Neutrophil (primary cell): ENCODE measurements around the gene EPHA1.
A peak's percentile ranks its signal among the peaks of the same experiment; 100 is the strongest.

ENCODE experiments used
- H3K27ac ChIP-seq: fragments of 200-600 bp; sonication (generic); 2 replicates; pipeline ENCODE4 v1.5.1; 2016; ENCODE audit warnings: mild to moderate bottlenecking, moderate library complexity
- H3K27me3 ChIP-seq: fragments of 200-600 bp; sonication (generic); 2 replicates; pipeline ENCODE4 v1.6.0; 2016; ENCODE audit warnings: mild to moderate bottlenecking
- H3K36me3 ChIP-seq: fragments of 200-600 bp; sonication (generic); 2 replicates; pipeline ENCODE4 v1.5.1; 2017
- H3K4me1 ChIP-seq, 2 experiments: fragments of 200-600 bp in 1 of 2; sonication (generic) in 1 of 2; 1 replicate in 1 of 2; 2 replicates in 1 of 2; pipeline versions ENCODE4 v1.5.1 to v1.6.1; 2013 to 2016; ENCODE audit warnings: low read depth in 1 of 2, low read length in 1 of 2, mild to moderate bottlenecking in 1 of 2, moderate library complexity in 1 of 2; ENCODE audit not compliant: control insufficient read depth in 1 of 2, insufficient read depth in 1 of 2
- H3K4me3 ChIP-seq, 2 experiments: fragments of 200-600 bp in 1 of 2; sonication (generic) in 1 of 2; 1 replicate in 1 of 2; 2 replicates in 1 of 2; pipeline ENCODE4 v1.5.1; 2013 to 2016; ENCODE audit warnings: low read depth in 1 of 2, low read length in 1 of 2, mild to moderate bottlenecking in 1 of 2, moderate library complexity in 1 of 2
- H3K9me3 ChIP-seq: fragments of 200-600 bp; sonication (generic); 2 replicates; pipeline ENCODE4 v1.5.1; 2016
- CTCF ChIP-seq: fragments of 200-600 bp; sonication (generic); IDR thresholded peaks from 2 replicates; pipeline ENCODE4 v1.5.1; 2016; ENCODE audit warnings: antibody characterized with exemption

EPHA1 gene

DNA sequence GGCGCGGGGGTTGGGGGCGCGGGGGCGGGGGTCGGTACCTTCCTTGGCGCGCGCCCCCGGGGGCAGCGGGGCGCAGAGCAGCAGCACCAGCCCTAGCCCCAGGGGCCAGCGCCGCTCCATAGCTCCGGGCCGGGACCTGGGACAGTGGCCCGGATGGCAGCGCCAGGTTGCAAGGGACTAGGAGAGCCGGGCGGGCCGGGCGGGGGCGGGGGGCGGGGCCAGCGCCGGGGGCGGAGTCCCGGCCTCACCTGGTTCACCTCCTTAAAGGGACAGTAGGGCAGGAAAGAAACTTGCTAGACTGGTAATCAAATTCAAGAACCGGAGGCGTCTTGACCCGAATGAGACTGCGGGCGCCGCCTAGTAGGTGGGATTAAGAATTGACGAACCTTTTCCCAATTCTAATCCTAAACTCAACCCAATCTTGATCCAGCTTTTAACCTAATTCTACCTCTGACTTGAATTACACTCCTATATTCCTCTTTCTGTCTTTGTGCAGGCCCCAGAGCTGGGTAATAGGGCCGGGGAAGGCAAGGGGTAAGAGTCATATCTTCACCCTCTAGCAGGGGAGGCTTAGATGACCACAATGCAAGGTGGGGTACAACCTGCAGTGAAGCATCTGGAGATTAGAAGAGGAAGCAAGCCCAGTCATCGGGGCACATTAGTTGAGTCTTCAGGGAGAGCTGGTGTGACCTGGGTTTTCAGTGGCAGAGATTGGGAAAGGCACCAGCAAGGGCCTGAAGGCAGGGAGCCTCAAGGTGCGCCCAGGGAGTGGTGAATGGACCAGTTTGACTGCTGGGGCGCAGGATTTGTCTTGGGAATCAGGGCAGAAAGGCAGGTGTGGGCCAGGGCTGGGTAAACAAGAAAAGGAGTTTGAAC is at the start of gene EPHA1:
TSS of gene EPHA1 (minus strand) at position 171 of the 876 bp plus-strand sequence. CDS start at position 120, 51 bp downstream.
- peak; percentile 26 for TF ChIP-seq CTCF
- H3K4me3 ChIP-seq: peak within 1 kb of the TSS; percentile 54 to 59
- peaks cover 10% of the 10 kb centered on the region for H3K27me3 ChIP-seq
- H3K4me1 ChIP-seq: peaks cover 51 to 55% of the 10 kb centered on the region in 2 experiments
- no peaks in the 10 kb centered on the region for H3K9me3 ChIP-seq
- H3K27ac ChIP-seq: peak within 1 kb of the TSS; percentile 15
- H3K36me3 ChIP-seq: no peaks in the 10 kb centered on the region

DNA sequence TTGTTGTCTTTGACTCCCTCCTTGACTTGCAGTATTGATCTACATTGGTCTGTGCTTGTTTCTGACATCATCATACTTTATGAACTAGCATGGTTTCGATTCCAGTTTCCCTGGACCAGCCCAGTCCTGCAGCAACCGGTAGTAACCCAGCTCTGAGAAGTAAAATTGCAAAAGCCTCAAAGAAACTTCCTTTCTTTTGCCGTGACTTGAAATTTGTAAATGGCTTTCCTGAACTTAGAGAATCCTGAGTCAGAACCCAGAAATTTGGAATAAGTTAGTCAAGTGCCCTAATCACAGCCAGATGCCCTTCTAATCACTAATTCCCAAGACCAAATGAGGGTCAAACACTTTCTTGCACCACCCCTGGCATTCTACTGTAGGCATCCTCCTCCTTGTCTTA is 49.6 kb upstream of the EPHA1 start:
- Histone ChIP-seq H3K36me3 (no peaks in the 10 kb centered on the region), H3K4me1 (no peaks in the 10 kb centered on the region), H3K27ac (no peak overlapping the region), H3K27me3 (no peaks in the 10 kb centered on the region), H3K9me3 (no peaks in the 10 kb centered on the region), H3K4me3 (no peak overlapping the region)
- TF ChIP-seq CTCF: no peak

DNA sequence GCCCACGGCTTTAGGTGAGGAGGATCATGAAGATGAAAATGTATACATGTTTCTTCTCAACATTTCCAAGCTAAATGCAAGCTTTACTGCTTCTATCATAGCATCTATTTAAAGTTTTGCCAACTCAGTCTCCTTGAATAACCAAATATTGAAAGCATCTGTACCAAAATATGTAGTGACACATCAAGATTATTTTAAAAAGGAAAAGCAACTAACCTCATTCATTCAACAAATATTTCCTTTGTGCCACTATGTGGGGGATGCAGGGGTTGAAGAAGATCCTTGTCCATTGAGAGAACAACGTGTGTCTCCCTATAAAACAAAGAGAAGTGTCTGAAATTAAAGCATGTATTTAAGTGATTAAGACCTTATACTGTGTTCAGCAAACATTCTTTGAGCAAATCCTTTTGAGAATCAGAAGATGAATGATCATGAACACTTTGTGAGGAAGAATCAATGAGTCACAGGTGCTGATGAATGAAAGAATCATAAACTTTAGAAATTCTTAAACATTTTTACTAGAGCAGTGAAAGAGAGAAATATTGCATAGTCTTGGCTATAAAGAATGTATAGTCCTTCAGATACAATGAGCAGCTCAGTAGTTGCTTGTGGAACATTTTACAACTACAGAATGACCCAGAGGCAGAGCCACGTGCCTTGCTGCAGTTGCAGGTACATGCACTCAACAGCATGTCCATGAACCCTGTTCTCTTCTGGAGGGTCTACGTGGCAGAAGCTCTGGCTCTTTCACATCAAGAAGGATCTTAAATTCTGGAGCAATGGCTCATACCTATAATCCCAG is 48.5 kb upstream of the EPHA1 start:
- no peak overlapping the region for H3K27ac ChIP-seq
- H3K4me1 ChIP-seq: no peaks in the 10 kb centered on the region
- H3K27me3 ChIP-seq: no peaks in the 10 kb centered on the region
- H3K4me3 ChIP-seq: no peak overlapping the region
- no peak for TF ChIP-seq CTCF
- H3K36me3 ChIP-seq: no peaks in the 10 kb centered on the region
- no peaks in the 10 kb centered on the region for H3K9me3 ChIP-seq

DNA sequence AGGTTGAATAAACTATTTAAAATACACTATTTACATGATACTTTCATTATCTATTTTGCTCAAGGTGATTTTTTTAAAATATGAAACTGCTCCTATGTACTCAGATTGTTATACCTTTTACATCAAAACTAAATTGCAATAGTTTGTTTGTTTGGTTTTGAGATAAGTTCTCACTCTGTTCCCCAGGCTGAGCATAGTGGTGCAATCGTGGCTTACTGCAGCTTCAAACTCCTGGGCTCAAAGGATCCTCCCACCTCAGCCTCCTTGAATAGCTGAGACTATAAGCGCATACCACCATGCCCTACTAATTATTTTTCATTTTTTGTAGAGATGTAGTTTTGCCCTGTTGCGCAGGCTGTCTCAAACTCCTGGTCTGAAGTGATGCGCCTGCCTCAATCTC is 47.3 kb upstream of the EPHA1 start:
- no peaks in the 10 kb centered on the region for H3K4me1 ChIP-seq
- no peaks in the 10 kb centered on the region for H3K27me3 ChIP-seq
- no peak overlapping the region for H3K27ac ChIP-seq
- H3K9me3 ChIP-seq: no peaks in the 10 kb centered on the region
- no peak for TF ChIP-seq CTCF
- no peaks in the 10 kb centered on the region for H3K36me3 ChIP-seq
- H3K4me3 ChIP-seq: no peak overlapping the region

DNA sequence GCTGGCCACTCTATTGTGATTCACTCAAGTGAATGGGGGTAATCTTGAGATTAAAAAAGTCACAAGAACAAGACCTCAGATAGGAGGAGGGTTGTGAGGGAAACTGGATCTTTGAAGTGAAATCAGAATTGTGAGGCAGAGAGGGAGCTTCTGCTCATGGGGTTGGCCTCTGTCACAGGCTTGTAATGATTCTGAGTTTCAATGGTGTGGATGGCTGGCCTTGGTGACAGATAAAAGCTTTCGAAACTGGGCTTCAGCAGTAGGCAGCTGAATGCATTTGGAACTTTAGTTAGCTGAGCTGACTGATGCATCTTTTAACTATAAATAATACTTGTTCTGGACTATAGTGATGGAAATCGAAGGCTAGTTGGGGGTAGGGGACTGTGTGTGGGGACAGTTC is 46.8 kb upstream of the EPHA1 start:
- Histone ChIP-seq H3K4me1 (no peaks in the 10 kb centered on the region), H3K9me3 (no peaks in the 10 kb centered on the region), H3K27me3 (no peaks in the 10 kb centered on the region), H3K4me3 (no peak overlapping the region), H3K27ac (no peak overlapping the region), H3K36me3 (no peaks in the 10 kb centered on the region)
- no peak for TF ChIP-seq CTCF
